ENCODE measurements around the gene HOXD8.

DNA sequence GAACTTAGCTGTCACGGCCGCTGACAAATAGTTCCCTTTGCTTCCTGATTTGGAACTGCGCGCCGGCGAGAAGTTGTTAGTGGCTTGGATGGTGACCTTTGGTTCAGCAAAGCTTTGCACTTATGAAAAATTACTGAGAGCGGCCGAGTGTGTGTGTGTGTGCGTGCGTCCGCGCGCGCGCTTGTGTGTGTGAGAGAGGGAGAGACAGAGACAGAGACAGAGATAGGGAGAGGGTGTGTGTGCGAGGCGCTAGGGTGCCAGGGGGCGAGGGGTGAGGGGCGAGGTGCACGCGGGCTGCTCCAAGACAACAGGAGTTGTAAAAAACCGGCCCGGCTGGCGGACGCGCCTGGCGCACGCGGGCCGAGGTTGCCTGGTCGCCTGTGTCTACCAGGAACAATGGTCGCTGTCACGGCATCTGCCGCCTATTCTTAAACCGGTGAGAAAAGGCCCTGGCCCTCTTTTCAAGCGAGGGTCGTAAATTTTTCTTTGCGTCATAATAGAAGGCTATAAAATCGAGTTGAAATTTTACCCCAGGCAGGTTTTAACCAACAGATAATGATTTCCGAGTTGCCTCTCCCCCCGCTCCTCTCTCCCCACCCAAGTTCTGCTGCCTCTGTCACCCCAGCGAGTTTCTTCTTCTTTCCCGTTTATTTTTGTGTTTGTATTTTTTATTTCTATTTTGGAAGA is 28.1 kb downstream of the HOXD8 start:
- TF ChIP-seq, protein P1, sequence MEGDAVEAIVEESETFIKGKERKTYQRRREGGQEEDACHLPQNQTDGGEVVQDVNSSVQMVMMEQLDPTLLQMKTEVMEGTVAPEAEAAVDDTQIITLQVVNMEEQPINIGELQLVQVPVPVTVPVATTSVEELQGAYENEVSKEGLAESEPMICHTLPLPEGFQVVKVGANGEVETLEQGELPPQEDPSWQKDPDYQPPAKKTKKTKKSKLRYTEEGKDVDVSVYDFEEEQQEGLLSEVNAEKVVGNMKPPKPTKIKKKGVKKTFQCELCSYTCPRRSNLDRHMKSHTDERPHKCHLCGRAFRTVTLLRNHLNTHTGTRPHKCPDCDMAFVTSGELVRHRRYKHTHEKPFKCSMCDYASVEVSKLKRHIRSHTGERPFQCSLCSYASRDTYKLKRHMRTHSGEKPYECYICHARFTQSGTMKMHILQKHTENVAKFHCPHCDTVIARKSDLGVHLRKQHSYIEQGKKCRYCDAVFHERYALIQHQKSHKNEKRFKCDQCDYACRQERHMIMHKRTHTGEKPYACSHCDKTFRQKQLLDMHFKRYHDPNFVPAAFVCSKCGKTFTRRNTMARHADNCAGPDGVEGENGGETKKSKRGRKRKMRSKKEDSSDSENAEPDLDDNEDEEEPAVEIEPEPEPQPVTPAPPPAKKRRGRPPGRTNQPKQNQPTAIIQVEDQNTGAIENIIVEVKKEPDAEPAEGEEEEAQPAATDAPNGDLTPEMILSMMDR (conservative IDR thresholded peaks at IDR 0.05) = no peak
- no peak for TF ChIP-seq EZH2 (IDR thresholded peaks at IDR 0.05; ENCODE audit: low read depth)
